ENCODE data around the gene TMC8. TPM values are rescaled to one million over a fixed set of nuclear protein-coding genes. Genes with fewer than 3 reads are reported as not detected.
"Not testable (repeated sequence)": the region's sequence is repeated elsewhere in the genome, so short reads cannot be mapped to it uniquely, and the experiment has no call there.

TMC8 gene
- 8.4 TPM for total RNA-seq
- long read RNA-seq, partial matches to known transcripts: 5 of 13 reads
- long read RNA-seq, other reads (novel, unspliced or antisense): 8 of 13 reads

DNA sequence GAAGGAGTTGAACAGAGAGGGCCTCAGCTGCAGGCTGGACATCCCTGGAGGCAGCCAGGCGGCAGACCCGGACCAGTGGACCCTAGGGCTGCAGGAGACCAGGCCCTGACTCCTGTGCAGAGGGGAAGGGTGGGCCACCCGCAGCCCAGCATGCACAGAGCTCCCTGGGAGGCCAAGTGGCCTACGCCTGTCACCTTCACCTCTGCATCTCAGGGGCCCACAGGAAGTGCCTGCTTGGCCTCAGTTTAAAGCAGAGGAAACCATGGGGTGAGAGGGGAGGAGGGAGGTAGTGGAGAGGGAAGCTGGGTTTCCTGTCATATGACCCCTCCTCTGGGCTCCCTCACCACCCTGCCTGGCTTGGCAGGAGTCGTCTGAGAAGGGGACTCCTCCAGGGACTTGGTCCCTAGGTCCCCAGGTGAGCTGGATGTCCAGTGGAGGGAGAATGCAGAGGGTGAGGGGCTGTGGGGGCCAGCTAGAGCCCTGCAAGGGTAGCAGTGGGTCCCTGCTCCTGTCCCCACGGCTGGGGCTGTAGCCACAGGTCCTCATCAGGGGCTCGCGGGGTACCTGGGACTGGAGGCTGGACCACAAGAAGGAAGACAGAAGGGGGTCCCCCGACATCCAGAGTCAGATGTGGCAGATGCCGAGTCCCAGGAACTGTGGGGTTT is at the start of gene TMC8:
TSS of gene TMC8 (plus strand) at position 335 of the 665 bp plus-strand sequence. CDS start 818 bp downstream, outside the sequence.
- DNase-seq (ENCODE audit: low spot score): no peak

GRCh38 chr17:78081551-78081950 is 49.0 kb upstream of the TMC8 start:
- DNase-seq (ENCODE audit: low spot score): no peak

DNA sequence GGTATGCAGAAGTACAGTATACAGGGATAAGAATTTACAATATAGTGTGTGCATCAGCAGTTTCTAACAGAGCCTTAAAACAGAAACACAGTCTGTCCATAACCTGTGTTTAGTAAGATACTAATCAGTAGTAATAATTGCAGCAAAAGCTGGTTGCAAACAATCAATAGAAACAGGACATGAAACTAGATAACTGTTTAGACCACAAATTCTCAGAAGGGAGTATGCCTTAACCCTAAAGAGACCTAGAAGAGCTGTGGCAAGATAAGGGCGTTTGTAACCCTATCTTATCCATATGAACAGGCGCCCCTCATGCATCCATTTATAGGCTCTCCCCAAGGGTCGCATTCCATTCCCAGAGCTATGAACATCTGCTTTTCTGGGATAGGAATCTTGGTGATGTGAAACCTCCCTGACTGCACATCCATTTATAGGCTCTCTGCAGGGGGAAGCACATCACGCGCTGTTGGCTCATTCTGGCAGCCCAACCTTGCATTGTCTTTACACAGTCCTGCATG is 48.2 kb upstream of the TMC8 start:
- DNase-seq (ENCODE audit: low spot score): not testable (repeated sequence)

GRCh38 chr17:78082988-78083387 is 47.6 kb upstream of the TMC8 start:
- no peak for DNase-seq (ENCODE audit: low spot score)

- DNase-seq (ENCODE audit: low spot score): no peak
Measured at GRCh38 chr17:78086740-78087139, 43.8 kb upstream of the TMC8 start.

GRCh38 chr17:78088529-78088928 is 42.0 kb upstream of the TMC8 start:
- DNase-seq (ENCODE audit: low spot score): no peak

- DNase-seq (ENCODE audit: low spot score): no peak
Measured at GRCh38 chr17:78089576-78090281, 40.8 kb upstream of the TMC8 start.

GRCh38 chr17:78092794-78093324 is 37.7 kb upstream of the TMC8 start:
- no peak for DNase-seq (ENCODE audit: low spot score)

- peak; percentile 57 for DNase-seq (ENCODE audit: low spot score)
Measured at GRCh38 chr17:78095035-78095434, 35.5 kb upstream of the TMC8 start.

GRCh38 chr17:78096093-78096492 is 34.5 kb upstream of the TMC8 start:
- no peak for DNase-seq (ENCODE audit: low spot score)

DNA sequence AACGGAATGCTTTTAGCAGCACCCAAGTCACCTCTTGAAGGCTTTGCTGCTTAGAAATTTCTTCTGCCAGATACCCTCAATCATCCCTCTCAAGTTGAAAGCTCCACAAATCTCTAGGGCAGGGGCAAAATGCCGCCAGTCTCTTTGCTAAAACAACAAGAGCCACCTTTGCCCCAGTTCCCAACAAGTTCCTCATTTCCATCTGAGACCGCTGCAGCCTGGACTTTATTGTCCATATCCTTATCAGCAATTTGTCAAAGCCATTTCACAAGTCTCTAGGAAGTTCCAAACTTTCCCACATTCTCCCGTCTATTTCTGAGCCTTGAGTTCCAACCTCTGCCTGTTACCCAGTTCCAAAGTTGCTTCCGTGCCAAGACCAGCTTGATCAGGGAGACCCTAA is 29.5 kb upstream of the TMC8 start:
- no peak for DNase-seq (ENCODE audit: low spot score)

DNA sequence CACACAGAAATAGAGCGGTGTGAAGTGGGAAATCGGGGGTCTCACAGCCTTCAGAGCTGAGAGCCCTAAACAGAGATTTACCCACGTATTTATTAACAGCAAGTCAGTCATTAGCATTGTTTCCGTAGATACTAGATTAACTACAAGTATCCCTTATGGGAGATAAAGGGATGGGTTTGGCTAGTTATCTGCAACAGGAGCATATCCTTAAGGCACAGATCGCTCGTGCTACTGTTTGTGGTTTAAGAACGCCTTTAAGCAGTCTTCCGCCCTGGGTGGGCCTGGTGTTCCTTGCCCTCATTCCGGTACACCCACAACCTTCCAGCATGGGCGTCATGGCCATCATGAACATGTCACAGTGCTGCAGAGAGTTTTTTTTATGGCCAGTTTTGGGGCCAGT is 29.0 kb upstream of the TMC8 start:
- no peak for DNase-seq (ENCODE audit: low spot score)

GRCh38 chr17:78103311-78103710 is 27.3 kb upstream of the TMC8 start:
- no peak for DNase-seq (ENCODE audit: low spot score)

- no peak for DNase-seq (ENCODE audit: low spot score)
Measured at GRCh38 chr17:78104540-78104941, 26.0 kb upstream of the TMC8 start.

DNA sequence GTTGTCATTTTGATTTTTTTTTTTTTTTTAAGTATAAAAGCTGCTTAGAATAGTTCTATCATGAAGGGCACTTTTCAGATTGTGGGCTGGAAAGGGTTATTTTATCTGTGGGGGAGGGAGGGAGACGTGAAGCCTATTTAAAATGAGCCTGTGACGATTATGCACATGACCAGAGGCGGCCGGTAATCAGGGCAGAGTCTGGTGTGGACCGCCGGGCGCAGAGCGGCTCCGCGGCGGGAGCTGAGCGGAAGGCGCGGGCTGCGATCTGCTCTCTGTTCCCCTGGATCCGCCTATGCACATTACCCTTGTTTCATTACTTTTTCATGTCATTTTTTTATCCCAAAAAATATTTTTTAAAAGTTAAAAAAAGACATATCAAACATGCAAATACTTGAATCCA is 25.5 kb upstream of the TMC8 start:
- no peak for DNase-seq (ENCODE audit: low spot score)

GRCh38 chr17:78105551-78105950 is 25.0 kb upstream of the TMC8 start:
- DNase-seq (ENCODE audit: low spot score): no peak

- no peak for DNase-seq (ENCODE audit: low spot score)
Measured at GRCh38 chr17:78106211-78106610, 24.4 kb upstream of the TMC8 start.

DNA sequence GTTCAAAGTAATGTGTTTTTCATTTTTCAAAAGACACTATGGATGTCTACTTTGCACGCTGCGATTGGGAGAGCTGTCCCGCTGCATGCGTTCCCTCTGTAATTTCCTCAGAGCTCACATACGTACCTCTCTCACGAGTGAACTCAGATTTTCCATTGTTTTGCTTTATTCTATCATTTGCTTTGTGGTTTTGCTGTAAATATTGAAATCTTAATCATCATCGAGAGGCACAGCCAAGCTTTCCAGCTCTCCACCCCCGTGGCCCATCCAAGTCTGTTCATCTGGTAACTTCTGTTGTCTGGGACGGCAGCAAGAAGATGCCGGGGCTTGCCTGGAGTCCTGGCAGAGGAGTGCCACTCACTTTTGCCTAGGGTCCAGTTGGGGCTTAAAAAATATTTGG is 23.1 kb upstream of the TMC8 start:
- no peak for DNase-seq (ENCODE audit: low spot score)

- no peak for DNase-seq (ENCODE audit: low spot score)
Measured at GRCh38 chr17:78107976-78108725, 22.4 kb upstream of the TMC8 start.

GRCh38 chr17:78108726-78109488 is 21.7 kb upstream of the TMC8 start:
- no peak for DNase-seq (ENCODE audit: low spot score)

GRCh38 chr17:78109489-78109761 is 21.1 kb upstream of the TMC8 start:
- no peak for DNase-seq (ENCODE audit: low spot score)
